Measurements from ENCODE around the gene SNAI3. TPM values are rescaled to one million over a fixed set of nuclear protein-coding genes. Genes with fewer than 3 reads are reported as not detected.

The SNAI3 gene
- total and polyA plus RNA-seq, 9 of the 15 experiments (the other 6 are each of a cell fraction or from before 2014, with no cell fraction given) = 0.04 to 4.1 (median 0.80) TPM; not detected in 1

DNA sequence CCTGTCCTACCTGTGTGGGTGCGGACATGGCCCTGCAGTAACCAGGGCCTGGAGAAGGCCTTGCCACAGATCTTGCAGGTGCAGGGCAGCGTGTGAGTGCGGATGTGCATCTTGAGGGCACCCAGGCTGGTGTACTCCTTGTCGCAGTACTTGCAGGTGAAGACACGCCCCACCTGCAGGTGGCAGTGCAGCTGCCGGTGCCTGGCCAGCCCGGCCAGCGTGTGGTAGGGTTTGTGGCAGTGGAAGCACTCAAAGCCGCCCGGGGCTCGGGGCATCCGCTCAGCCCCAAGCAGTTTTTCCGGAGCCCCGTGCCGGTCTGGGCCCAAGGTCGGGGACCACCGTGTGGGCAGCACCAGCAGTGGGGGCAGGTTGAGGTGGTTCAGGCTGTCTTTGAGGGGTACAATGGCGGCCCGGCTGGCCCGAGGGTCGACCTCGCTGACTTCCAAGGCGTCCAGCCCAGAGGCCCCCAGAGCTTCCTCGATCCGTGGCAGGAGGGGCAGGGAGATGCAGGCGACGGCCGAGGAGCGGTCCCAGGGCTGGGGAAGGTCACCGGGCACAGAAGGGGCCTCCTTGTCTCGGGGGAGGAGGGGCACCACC lies 5.1 kb downstream of the SNAI3 start (continued):
- TF ChIP-seq ZNF263 (CRISPR knock-in tag; IDR thresholded peaks at IDR 0.05; ENCODE audit: borderline replicate concordance) = no peak
- peak; percentile 69 to 76 (median 76) for TF ChIP-seq CTCF (IDR thresholded peaks at IDR 0.05 in 2 of 3, conservative IDR thresholded peaks at IDR 0.05 in 1 of 3; ENCODE audit: insufficient read depth in 2 of 3, low read depth in 1 of 3, low read length in 3 of 3)
- TF ChIP-seq SETDB1 (IDR thresholded peaks at IDR 0.05; ENCODE audit: low read length) = no peak
- peak; percentile 63 for TF ChIP-seq POLR2G (IDR thresholded peaks at IDR 0.05; ENCODE audit: low read depth, low read length)
- TF ChIP-seq ZBED1 (IDR thresholded peaks at IDR 0.05) = no peak
- TF ChIP-seq, protein P1, sequence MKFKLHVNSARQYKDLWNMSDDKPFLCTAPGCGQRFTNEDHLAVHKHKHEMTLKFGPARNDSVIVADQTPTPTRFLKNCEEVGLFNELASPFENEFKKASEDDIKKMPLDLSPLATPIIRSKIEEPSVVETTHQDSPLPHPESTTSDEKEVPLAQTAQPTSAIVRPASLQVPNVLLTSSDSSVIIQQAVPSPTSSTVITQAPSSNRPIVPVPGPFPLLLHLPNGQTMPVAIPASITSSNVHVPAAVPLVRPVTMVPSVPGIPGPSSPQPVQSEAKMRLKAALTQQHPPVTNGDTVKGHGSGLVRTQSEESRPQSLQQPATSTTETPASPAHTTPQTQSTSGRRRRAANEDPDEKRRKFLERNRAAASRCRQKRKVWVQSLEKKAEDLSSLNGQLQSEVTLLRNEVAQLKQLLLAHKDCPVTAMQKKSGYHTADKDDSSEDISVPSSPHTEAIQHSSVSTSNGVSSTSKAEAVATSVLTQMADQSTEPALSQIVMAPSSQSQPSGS (CRISPR knock-in tag; IDR thresholded peaks at IDR 0.05) = no peak
- TF ChIP-seq ZNF740 (CRISPR knock-in tag; IDR thresholded peaks at IDR 0.05) = no peak
- no peak for TF ChIP-seq ZNF740 (tag; IDR thresholded peaks at IDR 0.05)
- TF ChIP-seq NR1H2 (CRISPR knock-in tag; IDR thresholded peaks at IDR 0.05) = no peak
- TF ChIP-seq, protein P2, sequence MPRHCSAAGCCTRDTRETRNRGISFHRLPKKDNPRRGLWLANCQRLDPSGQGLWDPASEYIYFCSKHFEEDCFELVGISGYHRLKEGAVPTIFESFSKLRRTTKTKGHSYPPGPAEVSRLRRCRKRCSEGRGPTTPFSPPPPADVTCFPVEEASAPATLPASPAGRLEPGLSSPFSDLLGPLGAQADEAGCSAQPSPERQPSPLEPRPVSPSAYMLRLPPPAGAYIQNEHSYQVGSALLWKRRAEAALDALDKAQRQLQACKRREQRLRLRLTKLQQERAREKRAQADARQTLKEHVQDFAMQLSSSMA (CRISPR knock-in tag; IDR thresholded peaks at IDR 0.05) = no peak
- TF ChIP-seq, protein P3, sequence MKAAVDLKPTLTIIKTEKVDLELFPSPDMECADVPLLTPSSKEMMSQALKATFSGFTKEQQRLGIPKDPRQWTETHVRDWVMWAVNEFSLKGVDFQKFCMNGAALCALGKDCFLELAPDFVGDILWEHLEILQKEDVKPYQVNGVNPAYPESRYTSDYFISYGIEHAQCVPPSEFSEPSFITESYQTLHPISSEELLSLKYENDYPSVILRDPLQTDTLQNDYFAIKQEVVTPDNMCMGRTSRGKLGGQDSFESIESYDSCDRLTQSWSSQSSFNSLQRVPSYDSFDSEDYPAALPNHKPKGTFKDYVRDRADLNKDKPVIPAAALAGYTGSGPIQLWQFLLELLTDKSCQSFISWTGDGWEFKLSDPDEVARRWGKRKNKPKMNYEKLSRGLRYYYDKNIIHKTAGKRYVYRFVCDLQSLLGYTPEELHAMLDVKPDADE (conservative IDR thresholded peaks at IDR 0.05; ENCODE audit: control insufficient read depth, low read depth, low read length) = no peak
- peak; percentile 48 for TF ChIP-seq RB1 (IDR thresholded peaks at IDR 0.05; ENCODE audit: low read depth)
- no peak for TF ChIP-seq DDX20 (tag; IDR thresholded peaks at IDR 0.05; ENCODE audit: low read depth)
- TF ChIP-seq SRF (CRISPR knock-in tag; IDR thresholded peaks at IDR 0.05) = no peak
- no peak for TF ChIP-seq MAZ (CRISPR knock-in tag; conservative IDR thresholded peaks at IDR 0.05 in 1 of 2, IDR thresholded peaks at IDR 0.05 in 1 of 2)
- TF ChIP-seq, protein P4, sequence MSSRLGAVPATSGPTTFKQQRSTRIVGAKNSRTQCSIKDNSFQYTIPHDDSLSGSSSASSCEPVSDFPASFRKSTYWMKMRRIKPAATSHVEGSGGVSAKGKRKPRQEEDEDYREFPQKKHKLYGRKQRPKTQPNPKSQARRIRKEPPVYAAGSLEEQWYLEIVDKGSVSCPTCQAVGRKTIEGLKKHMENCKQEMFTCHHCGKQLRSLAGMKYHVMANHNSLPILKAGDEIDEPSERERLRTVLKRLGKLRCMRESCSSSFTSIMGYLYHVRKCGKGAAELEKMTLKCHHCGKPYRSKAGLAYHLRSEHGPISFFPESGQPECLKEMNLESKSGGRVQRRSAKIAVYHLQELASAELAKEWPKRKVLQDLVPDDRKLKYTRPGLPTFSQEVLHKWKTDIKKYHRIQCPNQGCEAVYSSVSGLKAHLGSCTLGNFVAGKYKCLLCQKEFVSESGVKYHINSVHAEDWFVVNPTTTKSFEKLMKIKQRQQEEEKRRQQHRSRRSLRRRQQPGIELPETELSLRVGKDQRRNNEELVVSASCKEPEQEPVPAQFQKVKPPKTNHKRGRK (tag; IDR thresholded peaks at IDR 0.05) = no peak
- TF ChIP-seq SNAPC5 (CRISPR knock-in tag; IDR thresholded peaks at IDR 0.05) = no peak

Data from K562 (cell line).